BJ (cell line): ENCODE measurements around the gene S100Z. TPM values are rescaled to one million over a fixed set of nuclear protein-coding genes. Genes with fewer than 3 reads are reported as not detected.
"Not testable (repeated sequence)": the region's sequence is repeated elsewhere in the genome, so short reads cannot be mapped to it uniquely, and the experiment has no call there.

Experiments
- CTCF ChIA-PET: fragments of 350-600 bp; formaldehyde crosslinking; extraction: SDS; loops from one replicate; lab custom pipeline; 2021; ENCODE audit warnings: antibody characterized with exemption, inconsistent platforms; lab: Yijun Ruan, JAX
- POLR2A ChIA-PET: fragments of 300-600 bp; sonication (Branson Sonifier 250); formaldehyde crosslinking; extraction: SDS; loops from one replicate; lab custom pipeline; 2021; ENCODE audit warnings: antibody characterized with exemption; lab: Charles Lee
- DNase-seq: peaks from one replicate; pipeline ENCODE4 v3.0.0-alpha.2; 2011; ENCODE audit warnings: low read depth
- H3K27me3 ChIP-seq: 2 replicates; pipeline ENCODE4 v1.6.0; 2011; ENCODE audit warnings: low read length; ENCODE audit not compliant: control insufficient read depth, insufficient read depth
- H3K36me3 ChIP-seq: 2 replicates; pipeline ENCODE4 v1.5.1; 2011; ENCODE audit warnings: low read length; ENCODE audit not compliant: control insufficient read depth, insufficient read depth
- H3K4me3 ChIP-seq: 2 replicates; pipeline ENCODE4 v1.5.1; 2011; ENCODE audit warnings: low read depth, mild to moderate bottlenecking, control low read depth, low read length
- CTCF ChIP-seq: IDR thresholded peaks from 2 replicates; pipeline ENCODE4 v1.5.1; 2011; ENCODE audit warnings: low read depth, mild to moderate bottlenecking, control low read depth, inconsistent platforms, low read length, moderate library complexity; ENCODE audit not compliant: insufficient read depth
- polyA plus RNA-seq: library from polyadenylated mRNA; depleted of rRNA; stranded (reverse); fragments of >200 nt; gene quantifications from 2 replicates; pipeline ENCODE4 v1.2.3, GENCODE V29; 2011

The S100Z gene
- polyA plus RNA-seq, 1 experiment, result not detected

GRCh38 chr5:76850543-76851145, 830 bp downstream of the S100Z start:
- Histone ChIP-seq H3K36me3 (no peaks in the 10 kb centered on the region), H3K4me3 (no peak overlapping the region), H3K27me3 (peaks cover 2% of the 10 kb centered on the region; the same call in 1 of the 2 replicates)
- POLR2A ChIA-PET, result no interaction called here
- TF ChIP-seq CTCF, result no peak
- CTCF ChIA-PET, result no interaction called here
- DNase-seq, result no peak

GRCh38 chr5:76851728-76852369, 2.0 kb downstream of the S100Z start:
- TF ChIP-seq CTCF, result no peak
- Histone ChIP-seq H3K27me3 (peaks cover 2% of the 10 kb centered on the region; the same call in 1 of the 2 replicates), H3K4me3 (no peak overlapping the region), H3K36me3 (no peaks in the 10 kb centered on the region)
- ChIA-PET CTCF (interaction anchor here (1.1 kb wide), 1 partner anchor 77 kb away, joined by 3 read pairs; no protein-coding TSS in a partner anchor), POLR2A (no interaction called here)
- no peak for DNase-seq

GRCh38 chr5:76852772-76853171, 3.0 kb downstream of the S100Z start:
- POLR2A ChIA-PET, result no interaction called here
- CTCF ChIA-PET, result interaction anchor here (1.1 kb wide), 1 partner anchor 78 kb away, joined by 3 read pairs; no protein-coding TSS in a partner anchor
- no peak for TF ChIP-seq CTCF
- no peak for DNase-seq
- peaks cover 2% of the 10 kb centered on the region; the same call in 1 of the 2 replicates for H3K27me3 ChIP-seq
- H3K36me3 ChIP-seq, result no peaks in the 10 kb centered on the region
- H3K4me3 ChIP-seq, result no peak overlapping the region

GRCh38 chr5:76853741-76854140, 3.9 kb downstream of the S100Z start:
- H3K27me3 ChIP-seq, H3K4me3 ChIP-seq, POLR2A ChIA-PET, H3K36me3 ChIP-seq, DNase-seq: not testable (repeated sequence)
- CTCF ChIA-PET, result interaction anchor here (0.6 kb wide), 1 partner anchor 13 kb away, joined by 3 read pairs; no protein-coding TSS in a partner anchor

GRCh38 chr5:76854644-76855043, 4.8 kb downstream of the S100Z start:
- CTCF ChIA-PET, result no interaction called here
- DNase-seq, result no peak
- H3K36me3 ChIP-seq, result no peaks in the 10 kb centered on the region
- peaks cover 2% of the 10 kb centered on the region; the same call in 1 of the 2 replicates for H3K27me3 ChIP-seq
- TF ChIP-seq CTCF, result no peak
- POLR2A ChIA-PET, result no interaction called here
- H3K4me3 ChIP-seq, result no peak overlapping the region

- POLR2A ChIA-PET, DNase-seq, H3K4me3 ChIP-seq, H3K27me3 ChIP-seq, H3K36me3 ChIP-seq, CTCF ChIA-PET: not testable (repeated sequence)
Measured at GRCh38 chr5:76855501-76855900, 5.7 kb downstream of the S100Z start.
